ENCODE results near the gene GRIN2B.

DNA sequence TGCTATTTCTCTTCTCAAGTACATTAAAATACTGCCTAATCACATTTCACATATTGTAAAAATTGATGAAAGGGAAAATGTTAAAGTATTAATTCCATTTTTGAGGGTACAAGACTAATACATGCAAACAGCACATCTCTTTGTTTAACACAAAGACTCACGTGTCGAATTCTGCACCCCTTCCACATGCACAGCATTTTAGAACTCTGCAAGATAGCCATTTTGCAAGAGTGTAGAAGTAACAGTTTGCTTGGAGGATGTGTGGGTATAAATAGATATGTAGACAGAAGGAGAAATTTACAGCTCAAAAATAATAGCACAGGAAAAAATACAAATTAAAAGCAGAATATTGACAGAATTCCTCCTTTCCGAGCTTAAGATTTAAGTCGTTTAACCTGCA is 2.5 kb downstream of the GRIN2B start:
- TF ChIP-seq, protein P1, sequence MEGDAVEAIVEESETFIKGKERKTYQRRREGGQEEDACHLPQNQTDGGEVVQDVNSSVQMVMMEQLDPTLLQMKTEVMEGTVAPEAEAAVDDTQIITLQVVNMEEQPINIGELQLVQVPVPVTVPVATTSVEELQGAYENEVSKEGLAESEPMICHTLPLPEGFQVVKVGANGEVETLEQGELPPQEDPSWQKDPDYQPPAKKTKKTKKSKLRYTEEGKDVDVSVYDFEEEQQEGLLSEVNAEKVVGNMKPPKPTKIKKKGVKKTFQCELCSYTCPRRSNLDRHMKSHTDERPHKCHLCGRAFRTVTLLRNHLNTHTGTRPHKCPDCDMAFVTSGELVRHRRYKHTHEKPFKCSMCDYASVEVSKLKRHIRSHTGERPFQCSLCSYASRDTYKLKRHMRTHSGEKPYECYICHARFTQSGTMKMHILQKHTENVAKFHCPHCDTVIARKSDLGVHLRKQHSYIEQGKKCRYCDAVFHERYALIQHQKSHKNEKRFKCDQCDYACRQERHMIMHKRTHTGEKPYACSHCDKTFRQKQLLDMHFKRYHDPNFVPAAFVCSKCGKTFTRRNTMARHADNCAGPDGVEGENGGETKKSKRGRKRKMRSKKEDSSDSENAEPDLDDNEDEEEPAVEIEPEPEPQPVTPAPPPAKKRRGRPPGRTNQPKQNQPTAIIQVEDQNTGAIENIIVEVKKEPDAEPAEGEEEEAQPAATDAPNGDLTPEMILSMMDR (conservative IDR thresholded peaks at IDR 0.05; ENCODE audit: low read length), result no peak
- no peak for TF ChIP-seq EZH2phosphoT487 (IDR thresholded peaks at IDR 0.05; ENCODE audit: borderline replicate concordance, low read depth, low read length)

All from OCI-LY7 (cell line).